HG03520 (cell line): ENCODE data around the gene ATP8B4.
A peak's percentile ranks its signal among the peaks of the same experiment; 100 is the strongest.
"Not testable (repeated sequence)": the region's sequence is repeated elsewhere in the genome, so short reads cannot be mapped to it uniquely, and the experiment has no call there.

Experiments
- ATAC-seq: cut with Tn5 transposase; IDR thresholded peaks from one replicate; pipeline ENCODE4 v1.9.1; 2021; ENCODE audit warnings: mild to moderate bottlenecking, moderate library complexity; ENCODE audit not compliant: unreplicated experiment

ATP8B4 gene

DNA sequence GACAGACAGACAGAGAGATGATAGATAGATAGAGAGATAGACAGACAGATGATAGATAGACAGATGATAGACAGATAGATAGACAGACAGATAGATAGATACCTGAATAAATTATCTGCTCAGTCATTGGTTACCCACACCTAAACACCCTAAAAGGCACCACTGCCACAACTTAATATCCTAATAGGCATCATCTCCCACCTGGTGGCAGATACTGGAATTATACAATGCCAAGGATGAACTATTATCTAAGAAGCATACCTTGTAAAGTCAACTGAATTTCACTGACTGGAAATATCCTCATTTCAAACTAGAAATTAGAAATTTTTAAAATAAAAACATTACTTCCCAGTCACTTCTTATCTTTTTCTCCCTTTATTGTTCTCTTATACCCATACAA, 19.4 kb upstream of the ATP8B4 start:
- no peak for ATAC-seq

GRCh38 chr15:50137893-50138292, 18.9 kb upstream of the ATP8B4 start:
- ATAC-seq = no peak

GRCh38 chr15:50137330-50137761, 18.3 kb upstream of the ATP8B4 start:
- ATAC-seq = no peak

DNA sequence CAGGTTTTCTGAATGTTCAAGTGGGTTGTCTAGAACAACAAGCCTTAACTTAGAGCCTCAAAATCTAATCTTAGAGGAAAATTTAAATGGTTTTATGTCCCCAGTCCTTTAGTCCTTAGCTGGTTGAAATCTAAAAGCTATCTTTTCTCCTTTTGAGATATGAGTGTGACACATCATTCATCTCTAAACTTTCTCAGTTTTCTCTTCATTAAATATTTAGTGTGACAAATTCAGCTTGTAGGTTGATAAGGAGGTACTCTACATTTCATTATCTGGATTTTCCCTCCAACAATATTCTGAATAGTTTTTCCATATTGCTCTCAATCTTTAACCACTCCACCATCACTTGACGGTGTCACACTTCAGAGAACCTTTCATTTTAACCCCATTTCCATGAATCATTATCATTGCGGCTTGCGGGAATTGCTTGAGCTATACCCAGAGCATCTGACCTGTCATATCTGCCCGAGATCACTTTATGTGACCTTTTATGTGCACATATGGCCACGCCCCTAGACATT, 16.1 kb upstream of the ATP8B4 start:
- peak; percentile 43 for ATAC-seq

DNA sequence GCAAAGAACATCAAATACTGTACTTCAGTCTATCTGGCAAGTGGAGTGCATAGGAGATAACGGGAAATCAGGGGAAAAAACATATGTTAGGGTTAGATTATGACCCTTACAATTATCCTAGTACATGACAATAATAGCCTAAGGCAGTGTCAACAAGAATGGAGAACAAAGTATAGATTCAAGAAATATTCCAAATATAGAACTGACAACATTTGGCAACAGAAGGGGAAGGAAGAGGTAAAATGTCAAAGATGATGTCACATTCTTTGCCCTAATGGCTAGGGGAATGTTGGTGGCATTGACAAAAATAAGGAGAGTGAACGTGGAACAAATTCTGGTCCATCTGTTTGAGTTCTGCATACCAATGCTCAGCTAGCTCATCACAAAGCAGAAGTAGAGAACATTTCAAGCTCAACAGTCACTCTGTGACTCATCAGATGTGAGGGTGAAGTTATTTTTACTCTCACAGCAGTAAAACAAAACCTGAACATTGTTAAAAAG, 15.5 kb upstream of the ATP8B4 start:
- peak; percentile 65 for ATAC-seq

DNA sequence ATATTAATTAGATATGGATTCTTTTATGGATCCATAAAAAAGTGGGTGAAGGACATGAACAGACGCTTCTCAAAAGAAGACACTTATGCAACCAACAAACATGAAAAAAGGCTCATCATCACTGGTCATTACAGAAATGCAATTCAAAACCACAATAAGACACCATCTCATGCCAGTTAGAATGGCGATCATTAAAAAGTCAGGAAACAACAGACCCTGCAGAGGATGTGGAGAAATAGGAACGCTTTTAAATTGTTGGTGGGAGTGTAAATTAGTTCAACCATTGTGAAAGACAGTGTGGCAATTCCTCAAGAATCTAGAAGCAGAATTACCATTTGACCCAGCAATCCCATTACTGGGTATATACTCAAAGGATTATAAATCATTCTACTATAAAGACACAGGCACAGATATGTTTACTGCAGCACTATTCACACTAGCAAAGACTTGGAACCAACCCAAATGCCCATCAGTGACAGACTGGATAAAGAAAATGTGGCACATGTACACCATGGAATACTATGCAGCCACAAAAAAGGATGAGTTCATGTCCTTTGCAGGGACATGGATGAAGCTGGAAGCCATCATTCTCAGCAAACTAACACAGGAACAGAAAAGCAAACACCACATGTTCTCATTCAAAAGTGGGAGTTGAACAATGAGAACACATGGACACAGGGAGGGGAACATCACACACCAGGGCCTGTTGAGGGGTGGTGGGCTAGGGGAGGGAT, 13.4 kb upstream of the ATP8B4 start:
- ATAC-seq = not testable (repeated sequence)

- no peak for ATAC-seq
Observed at GRCh38 chr15:50131617-50132016, 12.6 kb upstream of the ATP8B4 start.

- no peak for ATAC-seq
Observed at GRCh38 chr15:50128266-50128665, 9.2 kb upstream of the ATP8B4 start.

GRCh38 chr15:50127255-50127777, 8.3 kb upstream of the ATP8B4 start:
- ATAC-seq = no peak

GRCh38 chr15:50126072-50126471, 7.0 kb upstream of the ATP8B4 start:
- ATAC-seq = no peak

DNA sequence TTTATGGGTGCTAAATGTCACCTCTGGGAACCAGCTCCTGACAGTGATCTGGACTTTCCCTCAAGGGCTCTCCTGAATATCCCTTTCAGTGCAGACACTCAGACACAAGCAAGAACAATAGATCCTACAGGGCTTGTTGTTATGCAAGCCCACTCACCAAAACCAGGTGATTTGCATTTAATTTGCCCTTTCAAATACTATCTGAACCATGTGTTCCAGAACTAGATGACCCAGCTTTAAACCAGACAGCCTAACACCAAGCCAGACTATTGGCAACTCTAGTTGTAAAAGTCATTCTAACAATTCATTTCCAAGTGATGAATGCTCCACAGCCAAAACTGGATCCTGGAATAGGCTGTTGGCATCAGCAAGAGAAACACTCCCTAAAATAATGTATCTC, 5.6 kb upstream of the ATP8B4 start:
- no peak for ATAC-seq

DNA sequence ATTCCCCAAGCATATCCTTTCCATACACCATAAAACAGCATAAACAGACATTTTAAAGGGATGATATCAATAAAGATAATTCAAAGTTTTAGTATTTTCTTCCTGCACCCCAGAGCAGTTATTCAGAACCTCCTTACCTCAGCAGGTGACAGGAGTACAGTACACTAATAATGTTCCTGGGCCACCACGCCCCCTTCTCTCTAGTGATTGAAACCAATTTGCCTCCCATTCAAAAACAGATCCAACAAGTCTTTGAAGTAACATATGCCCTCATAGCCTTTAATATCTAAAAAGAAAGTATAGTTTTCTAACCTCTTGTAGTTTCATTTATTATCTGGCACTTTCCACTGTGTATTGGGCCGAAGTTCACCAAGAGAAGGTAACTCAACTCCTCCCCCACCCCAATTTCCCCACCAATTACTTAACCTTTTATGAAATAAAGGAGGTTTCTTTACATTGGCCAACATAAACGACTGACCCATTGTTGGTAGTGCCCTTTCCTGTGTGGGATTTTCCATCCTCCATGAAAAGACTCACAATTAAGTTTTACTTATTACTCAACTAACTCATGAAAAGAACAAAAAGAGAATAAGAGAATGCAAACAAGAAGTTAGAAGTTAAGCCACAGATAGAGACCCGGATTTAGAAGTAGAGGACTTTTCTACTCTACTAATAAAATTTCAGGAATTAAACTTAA, 5.0 kb upstream of the ATP8B4 start:
- no peak for ATAC-seq

GRCh38 chr15:50120729-50121128, 1.7 kb upstream of the ATP8B4 start:
- no peak for ATAC-seq

GRCh38 chr15:50117431-50118027, 1.5 kb downstream of the ATP8B4 start:
- no peak for ATAC-seq

DNA sequence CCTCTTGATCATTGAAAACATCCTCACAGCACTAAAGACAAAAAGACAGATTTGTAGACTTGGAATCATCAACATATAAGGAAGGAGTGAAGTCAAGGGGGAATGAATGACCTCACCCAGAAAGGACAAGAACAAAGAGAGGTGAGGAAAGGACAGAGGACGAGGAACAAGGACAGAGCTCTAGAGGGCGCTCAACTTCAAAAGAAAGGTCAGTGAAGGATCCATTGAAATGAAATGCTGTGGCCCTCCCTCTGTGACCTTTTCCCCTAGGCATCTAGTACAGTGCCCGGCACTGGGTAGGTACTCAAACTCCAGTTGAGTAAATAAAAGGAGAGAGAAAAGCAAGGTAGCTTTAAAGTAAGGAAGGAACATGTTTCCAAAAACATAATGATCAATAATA, 2.6 kb downstream of the ATP8B4 start:
- no peak for ATAC-seq

DNA sequence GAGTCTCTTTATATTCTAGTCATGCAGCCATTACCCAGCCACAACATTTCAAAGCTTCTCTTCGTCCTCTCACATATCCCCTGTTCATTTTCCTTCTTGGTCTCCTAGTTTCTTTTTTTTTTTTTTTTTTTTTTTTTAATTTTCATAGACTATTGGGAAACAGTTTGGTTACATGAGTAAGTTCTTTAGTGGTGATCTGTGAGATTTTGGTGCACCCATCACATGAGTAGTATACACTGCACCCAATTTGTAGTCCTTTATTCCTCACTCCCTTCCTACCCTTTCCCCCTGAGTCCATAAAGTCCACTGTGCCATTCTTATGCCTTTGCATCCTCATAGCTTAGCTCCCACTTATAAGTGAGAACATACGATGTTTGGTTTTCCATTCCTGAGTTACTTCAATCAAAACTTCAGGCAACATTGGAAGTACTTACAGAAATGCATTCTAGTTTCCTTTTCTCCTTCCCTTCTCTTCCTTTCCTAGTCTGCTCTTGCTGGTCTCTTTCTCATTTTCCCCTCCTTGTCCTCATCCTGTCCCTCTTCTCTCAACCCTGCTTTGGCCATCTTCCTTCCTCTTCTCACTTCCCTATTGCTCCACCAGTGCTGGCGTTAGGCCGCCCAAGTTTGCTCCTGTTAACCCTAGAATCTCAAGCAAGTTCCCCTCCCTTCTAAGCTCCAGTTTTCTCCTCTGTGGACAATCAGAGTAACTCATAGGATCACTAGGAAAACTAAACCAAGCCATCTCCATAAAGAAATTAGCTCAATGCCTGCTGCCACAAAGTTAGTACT, 4.8 kb downstream of the ATP8B4 start:
- ATAC-seq = no peak

- ATAC-seq = no peak
Observed at GRCh38 chr15:50113187-50113505, 5.9 kb downstream of the ATP8B4 start.

DNA sequence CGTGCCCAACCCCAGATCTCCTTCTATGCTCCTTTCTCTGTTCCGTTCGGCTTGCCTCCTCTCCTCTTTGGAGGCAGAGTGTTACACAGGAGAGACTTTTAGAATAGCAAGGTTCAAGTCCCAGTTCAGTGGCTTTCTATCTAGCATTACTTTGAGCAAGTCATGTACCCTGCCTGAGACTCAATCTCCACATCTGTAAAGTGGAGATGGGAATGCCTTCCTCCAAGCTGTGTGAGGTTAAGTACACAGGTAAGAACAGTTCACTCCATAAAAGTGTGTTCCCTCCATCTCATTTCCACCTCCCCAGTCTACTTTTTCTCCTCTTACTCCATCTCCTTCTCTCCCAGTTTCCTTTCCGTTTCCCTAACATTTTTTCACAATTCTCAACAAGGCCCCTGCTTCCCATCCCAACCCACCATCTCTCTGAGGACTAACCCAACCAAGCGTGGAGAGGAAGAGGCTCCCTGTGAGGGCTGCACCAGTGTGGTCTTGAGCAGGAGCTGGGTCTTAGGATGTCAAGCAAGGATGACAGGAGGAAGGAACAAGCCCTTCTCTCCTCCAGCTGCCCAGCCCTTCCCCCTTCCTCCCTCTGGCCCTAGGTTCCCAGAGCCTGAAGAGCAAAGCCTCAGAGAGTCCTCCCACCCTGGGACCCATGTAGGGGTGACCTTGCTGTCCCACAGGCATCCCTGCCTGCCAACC, 6.4 kb downstream of the ATP8B4 start:
- ATAC-seq = no peak

GRCh38 chr15:50110285-50110684, 8.7 kb downstream of the ATP8B4 start:
- no peak for ATAC-seq
